Measurements from ENCODE around the gene CLRN3. TPM values are rescaled to one million over a fixed set of nuclear protein-coding genes. Genes with fewer than 3 reads are reported as not detected.

CLRN3 gene
- total RNA-seq, 1 donor from 2014 or later, result not detected

DNA sequence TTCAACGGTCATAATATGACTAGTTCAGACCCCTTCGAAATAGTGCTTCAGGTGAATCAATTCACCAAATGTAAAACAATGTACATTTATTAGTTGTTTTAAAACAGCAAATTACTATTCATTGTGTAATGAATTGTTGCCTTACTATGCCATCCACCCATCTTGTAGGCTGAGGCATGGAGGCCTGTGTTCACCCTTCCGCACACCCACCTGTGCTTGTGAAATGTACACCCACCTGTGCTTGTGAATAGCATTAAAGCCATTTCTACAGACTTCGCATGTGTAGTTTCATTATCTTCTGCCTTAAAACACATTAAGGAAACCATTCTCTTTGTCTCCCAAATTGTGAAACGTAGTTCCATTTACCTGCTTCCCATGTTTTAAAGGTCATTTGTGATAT, 16.8 kb downstream of the CLRN3 start:
- Histone ChIP-seq H3K9me3 (ENCODE audit: insufficient read depth, low read depth, low read length) (no peaks in the 10 kb centered on the region), H3K9ac (ENCODE audit: low read length) (no peak overlapping the region), H3K4me2 (ENCODE audit: low read length) (no peak overlapping the region), H2AFZ (ENCODE audit: low read depth, low read length) (no peak overlapping the region), H3K27ac (ENCODE audit: low read depth, low read length) (no peak overlapping the region), H3K27me3 (ENCODE audit: insufficient read depth, low read length) (peaks cover 5% of the 10 kb centered on the region), H3K4me1 (ENCODE audit: insufficient read depth, low read length) (no peaks in the 10 kb centered on the region), H3K79me2 (ENCODE audit: insufficient read depth, low read length) (no peaks in the 10 kb centered on the region), H3K36me3 (ENCODE audit: insufficient read depth, low read length) (no peaks in the 10 kb centered on the region), H3K4me3 (ENCODE audit: insufficient read depth, low read depth, low read length) (no peak overlapping the region), H4K20me1 (ENCODE audit: insufficient read depth, low read length) (no peaks in the 10 kb centered on the region)
- TF ChIP-seq, protein P1, sequence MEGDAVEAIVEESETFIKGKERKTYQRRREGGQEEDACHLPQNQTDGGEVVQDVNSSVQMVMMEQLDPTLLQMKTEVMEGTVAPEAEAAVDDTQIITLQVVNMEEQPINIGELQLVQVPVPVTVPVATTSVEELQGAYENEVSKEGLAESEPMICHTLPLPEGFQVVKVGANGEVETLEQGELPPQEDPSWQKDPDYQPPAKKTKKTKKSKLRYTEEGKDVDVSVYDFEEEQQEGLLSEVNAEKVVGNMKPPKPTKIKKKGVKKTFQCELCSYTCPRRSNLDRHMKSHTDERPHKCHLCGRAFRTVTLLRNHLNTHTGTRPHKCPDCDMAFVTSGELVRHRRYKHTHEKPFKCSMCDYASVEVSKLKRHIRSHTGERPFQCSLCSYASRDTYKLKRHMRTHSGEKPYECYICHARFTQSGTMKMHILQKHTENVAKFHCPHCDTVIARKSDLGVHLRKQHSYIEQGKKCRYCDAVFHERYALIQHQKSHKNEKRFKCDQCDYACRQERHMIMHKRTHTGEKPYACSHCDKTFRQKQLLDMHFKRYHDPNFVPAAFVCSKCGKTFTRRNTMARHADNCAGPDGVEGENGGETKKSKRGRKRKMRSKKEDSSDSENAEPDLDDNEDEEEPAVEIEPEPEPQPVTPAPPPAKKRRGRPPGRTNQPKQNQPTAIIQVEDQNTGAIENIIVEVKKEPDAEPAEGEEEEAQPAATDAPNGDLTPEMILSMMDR (IDR thresholded peaks at IDR 0.05; ENCODE audit: insufficient read depth, low read depth, low read length), result no peak
- TF ChIP-seq EZH2 (IDR thresholded peaks at IDR 0.05; ENCODE audit: insufficient read depth, low read length), result no peak
- peaks cover 17% of the 10 kb centered on the region for H3K27me3 Mint-ChIP-seq (ENCODE audit: low read depth, unreplicated experiment)
- FAIRE-seq (no peak), DNase-seq (ENCODE audit: low read depth) (no peak)
- H3K36me3 Mint-ChIP-seq (ENCODE audit: low read depth, unreplicated experiment), result no peaks in the 10 kb centered on the region
- H3K4me3 Mint-ChIP-seq (ENCODE audit: unreplicated experiment), result no peak overlapping the region
- no peak overlapping the region for H3K27ac Mint-ChIP-seq (ENCODE audit: unreplicated experiment)
- peaks cover 17% of the 10 kb centered on the region for H3K4me1 Mint-ChIP-seq (ENCODE audit: low read depth, unreplicated experiment)
- peaks cover 3% of the 10 kb centered on the region for H3K9me3 Mint-ChIP-seq (ENCODE audit: unreplicated experiment)

DNA sequence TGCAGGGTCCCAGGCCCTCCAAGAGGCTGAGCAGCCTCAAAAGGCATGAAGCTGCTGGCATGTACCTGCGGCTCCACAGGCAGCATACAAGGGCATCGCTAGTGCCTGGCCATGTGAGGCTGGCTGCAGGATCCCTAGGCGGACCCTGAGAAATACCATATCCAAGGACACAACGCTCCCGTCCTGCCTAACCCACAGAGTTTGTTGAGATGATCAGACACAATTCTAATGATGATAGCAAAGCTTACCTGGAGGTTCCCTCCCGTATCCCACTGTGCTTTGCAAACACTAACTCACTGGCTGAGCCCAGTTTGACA, 17.3 kb downstream of the CLRN3 start:
- Histone ChIP-seq H3K79me2 (ENCODE audit: insufficient read depth, low read length) (no peaks in the 10 kb centered on the region), H2AFZ (ENCODE audit: low read depth, low read length) (no peak overlapping the region), H4K20me1 (ENCODE audit: insufficient read depth, low read length) (no peaks in the 10 kb centered on the region), H3K9me3 (ENCODE audit: insufficient read depth, low read depth, low read length) (no peaks in the 10 kb centered on the region), H3K27ac (ENCODE audit: low read depth, low read length) (no peak overlapping the region), H3K27me3 (ENCODE audit: insufficient read depth, low read length) (peaks cover 5% of the 10 kb centered on the region), H3K36me3 (ENCODE audit: insufficient read depth, low read length) (no peaks in the 10 kb centered on the region), H3K4me1 (ENCODE audit: insufficient read depth, low read length) (no peaks in the 10 kb centered on the region), H3K4me2 (ENCODE audit: low read length) (no peak overlapping the region), H3K4me3 (ENCODE audit: insufficient read depth, low read depth, low read length) (no peak overlapping the region), H3K9ac (ENCODE audit: low read length) (no peak overlapping the region)
- Mint-ChIP-seq H3K27me3 (ENCODE audit: low read depth, unreplicated experiment) (peaks cover 18% of the 10 kb centered on the region), H3K27ac (ENCODE audit: unreplicated experiment) (no peak overlapping the region), H3K4me1 (ENCODE audit: low read depth, unreplicated experiment) (peaks cover 17% of the 10 kb centered on the region), H3K4me3 (ENCODE audit: unreplicated experiment) (no peak overlapping the region), H3K9me3 (ENCODE audit: unreplicated experiment) (peaks cover 5% of the 10 kb centered on the region), H3K36me3 (ENCODE audit: low read depth, unreplicated experiment) (no peaks in the 10 kb centered on the region)
- FAIRE-seq (no peak), DNase-seq (ENCODE audit: low read depth) (no peak)
- TF ChIP-seq EZH2 (IDR thresholded peaks at IDR 0.05; ENCODE audit: insufficient read depth, low read length), result no peak
- TF ChIP-seq, protein P1 (IDR thresholded peaks at IDR 0.05; ENCODE audit: insufficient read depth, low read depth, low read length), result no peak

DNA sequence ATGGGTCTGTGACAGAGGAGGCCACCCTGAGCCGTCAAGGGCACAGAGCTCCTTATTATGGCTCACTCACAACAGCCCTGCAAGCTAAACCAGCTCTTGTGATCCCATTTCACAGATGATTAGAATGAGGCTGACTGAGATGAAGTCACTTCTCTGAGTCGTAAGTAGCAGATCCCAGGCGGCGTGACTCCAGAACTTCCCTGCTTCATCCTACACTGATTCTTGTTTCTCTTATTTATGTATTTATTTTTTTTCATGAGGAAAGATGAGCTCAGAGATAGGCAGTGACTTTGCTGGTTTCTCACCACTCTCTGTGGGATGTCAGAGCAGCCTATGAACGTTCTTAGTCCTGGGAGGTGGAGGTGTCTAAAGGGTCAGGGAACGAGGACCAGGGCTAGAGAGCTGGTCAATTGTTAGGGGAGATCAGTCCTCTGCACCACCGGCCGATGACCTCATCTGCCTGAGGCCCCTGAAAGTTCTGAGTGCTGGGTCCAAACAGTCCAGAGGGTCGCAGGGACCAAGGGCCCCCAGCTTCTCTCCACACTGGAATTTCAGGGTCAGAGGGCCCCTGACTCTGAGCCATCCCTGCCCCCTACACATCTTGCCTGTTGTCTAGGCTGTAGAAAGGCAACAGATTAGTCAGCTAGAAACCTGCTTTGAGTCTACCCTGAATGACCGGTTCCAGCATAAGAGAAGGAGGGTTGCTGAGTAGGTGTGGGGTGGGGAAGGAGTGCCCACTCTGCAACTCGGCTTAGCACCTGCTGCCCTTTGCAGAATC, 17.9 kb downstream of the CLRN3 start:
- no peak overlapping the region for H3K4me3 ChIP-seq (ENCODE audit: insufficient read depth, low read depth, low read length)
- H3K4me2 ChIP-seq (ENCODE audit: low read length), result no peak overlapping the region
- no peak overlapping the region for H2AFZ ChIP-seq (ENCODE audit: low read depth, low read length)
- no peaks in the 10 kb centered on the region for H3K9me3 ChIP-seq (ENCODE audit: insufficient read depth, low read depth, low read length)
- no peak for DNase-seq (ENCODE audit: low read depth)
- no peaks in the 10 kb centered on the region for H3K36me3 ChIP-seq (ENCODE audit: insufficient read depth, low read length)
- Mint-ChIP-seq H3K36me3 (ENCODE audit: low read depth, unreplicated experiment) (no peaks in the 10 kb centered on the region), H3K27me3 (ENCODE audit: low read depth, unreplicated experiment) (peaks cover 18% of the 10 kb centered on the region), H3K4me3 (ENCODE audit: unreplicated experiment) (no peak overlapping the region), H3K9me3 (ENCODE audit: unreplicated experiment) (peaks cover 7% of the 10 kb centered on the region), H3K4me1 (ENCODE audit: low read depth, unreplicated experiment) (peaks cover 17% of the 10 kb centered on the region), H3K27ac (ENCODE audit: unreplicated experiment) (peak overlapping the region; percentile 67)
- peaks cover 5% of the 10 kb centered on the region for H3K27me3 ChIP-seq (ENCODE audit: insufficient read depth, low read length)
- no peak overlapping the region for H3K9ac ChIP-seq (ENCODE audit: low read length)
- H3K4me1 ChIP-seq (ENCODE audit: insufficient read depth, low read length), result no peaks in the 10 kb centered on the region
- no peak for FAIRE-seq
- TF ChIP-seq, protein P1 (IDR thresholded peaks at IDR 0.05; ENCODE audit: insufficient read depth, low read depth, low read length), result no peak
- no peak for TF ChIP-seq EZH2 (IDR thresholded peaks at IDR 0.05; ENCODE audit: insufficient read depth, low read length)
- H3K27ac ChIP-seq (ENCODE audit: low read depth, low read length), result no peak overlapping the region
- H4K20me1 ChIP-seq (ENCODE audit: insufficient read depth, low read length), result no peaks in the 10 kb centered on the region
- H3K79me2 ChIP-seq (ENCODE audit: insufficient read depth, low read length), result no peaks in the 10 kb centered on the region

All from astrocyte (in vitro differentiated cells and primary cell).